IMR-90 (cell line): ENCODE measurements around the gene TEX14. TPM values are rescaled to one million over a fixed set of nuclear protein-coding genes. Genes with fewer than 3 reads are reported as not detected.

ENCODE experiments used
- ATAC-seq: fragments of 200-7000 bp; cut with Tn5 transposase; 2 replicates; pipeline ENCODE4 v1.9.1; 2020; ENCODE audit warnings: low read depth, mild to moderate bottlenecking, moderate library complexity
- BruUV-seq: library from RNA; stranded (reverse); fragments of 400-500 nt; replicated peaks from 2 replicates; lab custom pipeline; 2021; lab: Mats Ljungman, UMichigan
- CTCF ChIA-PET: fragments of 300-600 bp; formaldehyde crosslinking; extraction: SDS; loops from one replicate; lab custom pipeline; 2021; ENCODE audit warnings: antibody characterized with exemption; lab: Yijun Ruan, JAX
- POLR2A ChIA-PET: fragments of 300-600 bp; sonication (Branson Sonifier 250); formaldehyde crosslinking; loops from one replicate; lab custom pipeline; 2022; ENCODE audit warnings: antibody characterized with exemption; ENCODE audit not compliant: unreplicated experiment; lab: Charles Lee
- DNase-seq: peaks from one replicate; pipeline ENCODE4 v3.0.0; 2013
- H2AFZ ChIP-seq: replicated peaks from 2 replicates; pipeline ENCODE3; 2013; ENCODE audit warnings: low read length, mild to moderate bottlenecking; ENCODE audit not compliant: poor library complexity
- H2AK5ac ChIP-seq: 2 replicates; pipeline ENCODE4 v1.6.1; 2013; ENCODE audit warnings: low read depth, low read length, inconsistent platforms
- H2AK9ac ChIP-seq: replicated peaks from 2 replicates; pipeline ENCODE3; 2013; ENCODE audit warnings: mild to moderate bottlenecking, low read depth, low read length, moderate library complexity; ENCODE audit not compliant: poor library complexity
- H2BK120ac ChIP-seq: 2 replicates; pipeline ENCODE4 v1.6.1; 2013; ENCODE audit warnings: low read depth, low read length, inconsistent platforms
- H2BK15ac ChIP-seq: 3 replicates; pipeline ENCODE4 v1.6.1; 2013; ENCODE audit warnings: low read depth, low read length, inconsistent platforms
- H2BK20ac ChIP-seq: 2 replicates; pipeline ENCODE4 v1.6.1; 2013; ENCODE audit warnings: low read depth, mild to moderate bottlenecking, inconsistent platforms, low read length, moderate library complexity
- H2BK5ac ChIP-seq: 2 replicates; pipeline ENCODE4 v1.6.1; 2013; ENCODE audit warnings: mild to moderate bottlenecking, low read depth, low read length, inconsistent platforms; ENCODE audit not compliant: poor library complexity, severe bottlenecking
- H3K14ac ChIP-seq: replicated peaks from 2 replicates; pipeline ENCODE4 v1.6.1; 2013; ENCODE audit warnings: low read depth, low read length, inconsistent platforms
- H3K18ac ChIP-seq: 2 replicates; pipeline ENCODE4 v1.6.1; 2013; ENCODE audit warnings: low read depth, low read length, control low read depth
- H3K23ac ChIP-seq: 2 replicates; pipeline ENCODE4 v1.6.1; 2013; ENCODE audit warnings: low read depth, low read length, inconsistent platforms
- H3K27ac ChIP-seq: 2 replicates; pipeline ENCODE4 v1.5.1; 2013; ENCODE audit warnings: mild to moderate bottlenecking, control low read depth, low read length; ENCODE audit not compliant: insufficient read depth
- H3K27me3 ChIP-seq: 2 replicates; pipeline ENCODE4 v1.6.1; 2013; ENCODE audit warnings: low read length; ENCODE audit not compliant: control insufficient read depth, insufficient read depth
- H3K36me3 ChIP-seq: 2 replicates; pipeline ENCODE4 v1.6.1; 2013; ENCODE audit warnings: low read length, mixed read lengths; ENCODE audit not compliant: control insufficient read depth, insufficient read depth
- H3K4ac ChIP-seq: 2 replicates; pipeline ENCODE4 v1.6.1; 2013; ENCODE audit warnings: low read depth, low read length, inconsistent platforms
- H3K4me1 ChIP-seq: 2 replicates; pipeline ENCODE4 v1.6.1; 2013; ENCODE audit warnings: low read length, mixed read lengths; ENCODE audit not compliant: control insufficient read depth, insufficient read depth
- H3K4me2 ChIP-seq: 2 replicates; pipeline ENCODE4 v1.6.1; 2013; ENCODE audit warnings: low read depth, mild to moderate bottlenecking, control low read depth, low read length, moderate library complexity
- H3K4me3 ChIP-seq: 2 replicates; pipeline ENCODE4 v1.5.1; 2013; ENCODE audit warnings: low read depth, mild to moderate bottlenecking, control low read depth, low read length, moderate library complexity; ENCODE audit not compliant: insufficient read depth
- H3K56ac ChIP-seq: 2 replicates; pipeline ENCODE4 v1.6.1; 2013; ENCODE audit warnings: low read length, inconsistent platforms; ENCODE audit not compliant: insufficient read depth; ENCODE audit errors: extremely low read depth
- H3K79me1 ChIP-seq, 2 experiments: 2 replicates each; pipeline ENCODE4 v1.6.1; 2013; ENCODE audit warnings: low read length in 2 of 2, inconsistent platforms in 1 of 2, low read depth in 1 of 2
- H3K9ac ChIP-seq: 2 replicates; pipeline ENCODE4 v1.6.1; 2013; ENCODE audit warnings: low read depth, low read length, control low read depth
- H3K9me1 ChIP-seq: 2 replicates; pipeline ENCODE4 v1.6.1; 2013; ENCODE audit warnings: low read length, inconsistent platforms; ENCODE audit not compliant: insufficient read depth
- H3K9me3 ChIP-seq: 2 replicates; pipeline ENCODE4 v1.6.1; 2013; ENCODE audit warnings: low read length; ENCODE audit not compliant: control insufficient read depth, insufficient read depth
- H4K20me1 ChIP-seq: 2 replicates; pipeline ENCODE4 v1.6.1; 2013; ENCODE audit warnings: low read length, inconsistent platforms; ENCODE audit not compliant: insufficient read depth
- H4K5ac ChIP-seq: 2 replicates; pipeline ENCODE4 v1.6.1; 2013; ENCODE audit warnings: mild to moderate bottlenecking, low read depth, low read length, control low read depth
- H4K8ac ChIP-seq, 2 experiments: 2 replicates each; pipeline ENCODE4 v1.6.1; 2013; ENCODE audit warnings: low read depth in 2 of 2, low read length in 2 of 2, control low read depth in 1 of 2, inconsistent platforms in 1 of 2
- H4K91ac ChIP-seq: 2 replicates; pipeline ENCODE4 v1.6.1; 2013; ENCODE audit warnings: low read depth, low read length, inconsistent platforms; ENCODE audit not compliant: insufficient read depth
- BHLHE40 ChIP-seq: fragments of 150-350 bp; IDR thresholded peaks from 2 replicates; pipeline ENCODE4 v1.6.1; 2016; ENCODE audit warnings: mild to moderate bottlenecking, low read depth, low read length
- CEBPB ChIP-seq: IDR thresholded peaks from 2 replicates; pipeline ENCODE4 v1.6.1; 2012; ENCODE audit warnings: low read depth, low read length, improper control_type of control experiment
- CHD1 ChIP-seq: IDR thresholded peaks from 2 replicates; pipeline ENCODE4 v1.6.1; 2012; ENCODE audit warnings: low read depth, low read length, improper control_type of control experiment
- CTCF ChIP-seq: conservative IDR thresholded peaks from 2 replicates; pipeline ENCODE4 v1.5.1; 2012; ENCODE audit warnings: mild to moderate bottlenecking, low read depth, low read length, improper control_type of control experiment
- ELK1 ChIP-seq: fragments of 150-350 bp; IDR thresholded peaks from 2 replicates; pipeline ENCODE4 v1.6.1; 2016; ENCODE audit warnings: low read depth, mild to moderate bottlenecking, low read length, moderate library complexity, borderline replicate concordance
- FOS ChIP-seq: fragments of 150-350 bp; IDR thresholded peaks from 2 replicates; pipeline ENCODE4 v1.6.1; 2016; ENCODE audit warnings: low read depth, low read length
- MAFK ChIP-seq: IDR thresholded peaks from 2 replicates; pipeline ENCODE4 v1.6.1; 2012; ENCODE audit warnings: low read depth, low read length, improper control_type of control experiment
- MAZ ChIP-seq: IDR thresholded peaks from 2 replicates; pipeline ENCODE4 v1.6.1; 2012; ENCODE audit warnings: low read depth, mild to moderate bottlenecking, low read length, improper control_type of control experiment, moderate library complexity, borderline replicate concordance
- MXI1 ChIP-seq: IDR thresholded peaks from 2 replicates; pipeline ENCODE4 v1.6.1; 2012; ENCODE audit warnings: low read depth, mild to moderate bottlenecking, low read length, moderate library complexity, borderline replicate concordance
- NFE2L2 ChIP-seq: fragments of 150-350 bp; IDR thresholded peaks from 2 replicates; pipeline ENCODE4 v1.6.1; 2016; ENCODE audit warnings: low read depth, mild to moderate bottlenecking, low read length
- POLR2A ChIP-seq: IDR thresholded peaks from 2 replicates; pipeline ENCODE4 v1.6.1; 2012; ENCODE audit warnings: mild to moderate bottlenecking, low read depth, low read length
- RAD21 ChIP-seq: IDR thresholded peaks from 2 replicates; pipeline ENCODE4 v1.6.1; 2012; ENCODE audit warnings: low read length, improper control_type of control experiment
- RCOR1 ChIP-seq: IDR thresholded peaks from 2 replicates; pipeline ENCODE4 v1.6.1; 2012; ENCODE audit warnings: mild to moderate bottlenecking, low read length, improper control_type of control experiment; ENCODE audit not compliant: insufficient replicate concordance
- RFX5 ChIP-seq: IDR thresholded peaks from 2 replicates; pipeline ENCODE4 v1.8.0; 2012; ENCODE audit warnings: low read depth, mild to moderate bottlenecking, low read length, moderate library complexity
- SMC3 ChIP-seq: fragments of 150-350 bp; IDR thresholded peaks from 2 replicates; pipeline ENCODE4 v1.6.1; 2016; ENCODE audit warnings: low read depth, mild to moderate bottlenecking, antibody characterized with exemption, low read length, moderate library complexity
- USF2 ChIP-seq: fragments of 150-350 bp; IDR thresholded peaks from 2 replicates; pipeline ENCODE4 v1.6.1; 2017; ENCODE audit warnings: mild to moderate bottlenecking, antibody characterized with exemption, low read length, low read depth
- WGBS, 2 experiments: methylation state at CpG; one replicate each; pipeline versions ENCODE4 v1.1.5 to v1.1.7; 2013; ENCODE audit warnings: missing lambda C conversion rate in 2 of 2; ENCODE audit not compliant: insufficient read length in 1 of 2; ENCODE audit errors: extremely low coverage in 2 of 2; 5-methylcytosine and 5-hydroxymethylcytosine counted together
- dilution Hi-C: fragments of 300-500 bp; cut with HindIII; formaldehyde crosslinking; loops from one replicate; pipeline ENCODE4 v1.14.3; 2018; ENCODE audit warnings: low sequenced_read_pairs; ENCODE audit not compliant: unreplicated experiment
- in situ Hi-C: fragments of 300-500 bp; cut with MboI; formaldehyde crosslinking; loops from 3 replicates; pipeline ENCODE4 v1.14.3; 2019; ENCODE audit warnings: low sequenced_read_pairs, inconsistent platforms, mixed read lengths
- intact Hi-C: fragments of 100-400 bp; cut with micrococcal nuclease; formaldehyde crosslinking; loops from 2 replicates; pipeline ENCODE4 v1.10.0; 2022
- polyA plus RNA-seq, 3 experiments: library from polyadenylated mRNA; depleted of rRNA; stranded (reverse); fragments of >200 nt; gene quantifications; 2 replicates each; pipeline ENCODE4 v1.2.3, GENCODE V29; 2012; ENCODE audit warnings: low replicate concordance in 1 of 3
- total RNA-seq: library from RNA; depleted of rRNA; stranded (reverse); fragments of >200 nt; gene quantifications from 2 replicates; pipeline ENCODE4 v1.2.3, GENCODE V29; 2012

TEX14 gene
- total and polyA plus RNA-seq, 2 of the 4 experiments (the other 2 are of a cell fraction): not detected

GRCh38 chr17:58591455-58591854 lies 100.4 kb downstream of the TEX14 start:
- no peak overlapping the region for H3K18ac ChIP-seq
- H3K9ac ChIP-seq: no peak overlapping the region
- no peak overlapping the region for H3K23ac ChIP-seq
- TF ChIP-seq USF2 (no peak), FOS (no peak), RAD21 (no peak), RCOR1 (no peak), RFX5 (no peak), POLR2A (no peak), ELK1 (no peak), CTCF (no peak), MXI1 (no peak), NFE2L2 (no peak), MAFK (no peak), SMC3 (no peak), CHD1 (no peak), CEBPB (no peak), BHLHE40 (no peak), MAZ (no peak)
- H2AFZ ChIP-seq: no peak overlapping the region
- peaks cover 7% of the 10 kb centered on the region for H3K27me3 ChIP-seq
- BruUV-seq: no TSS peak
- H4K8ac ChIP-seq: no peak overlapping the region
- H2BK120ac ChIP-seq: no peak overlapping the region
- H3K9me1 ChIP-seq: no peaks in the 10 kb centered on the region
- H4K5ac ChIP-seq: no peak overlapping the region
- no peak for ATAC-seq
- no peaks in the 10 kb centered on the region for H3K9me3 ChIP-seq
- H3K14ac ChIP-seq: no peak overlapping the region
- H3K27ac ChIP-seq: no peak overlapping the region
- no peaks in the 10 kb centered on the region for H3K79me1 ChIP-seq
- no peak for DNase-seq
- H2BK5ac ChIP-seq: no peak overlapping the region
- no peaks in the 10 kb centered on the region for H3K4me1 ChIP-seq
- in situ Hi-C loops (no loop called here), dilution Hi-C loops (no loop called here), intact Hi-C loops (no loop called here)
- no peak overlapping the region for H2BK20ac ChIP-seq
- no peak overlapping the region for H3K4ac ChIP-seq
- no peak overlapping the region for H3K4me3 ChIP-seq
- no CpG with 5 or more reads among the region's 6 CpGs for WGBS, 2 experiments
- H2BK15ac ChIP-seq: no peak overlapping the region
- no peak overlapping the region for H3K4me2 ChIP-seq
- H2AK5ac ChIP-seq: no peak overlapping the region
- CTCF ChIA-PET: no interaction called here
- POLR2A ChIA-PET: no interaction called here
- H4K91ac ChIP-seq: no peak overlapping the region
- H3K36me3 ChIP-seq: no peaks in the 10 kb centered on the region
- no peaks in the 10 kb centered on the region for H4K20me1 ChIP-seq
- H3K56ac ChIP-seq: no peak overlapping the region
- no peak overlapping the region for H2AK9ac ChIP-seq
